Cerebellar cortex (tissue), 1 donor: Measurements from ENCODE around the gene PCLAF.
"Not testable (repeated sequence)": the region's sequence is repeated elsewhere in the genome, so short reads cannot be mapped to it uniquely, and the experiment has no call there.

ENCODE experiments used
- DNase-seq: peaks from one replicate; pipeline ENCODE4 v3.0.0-alpha.2; 2015; ENCODE audit warnings: low spot score

The PCLAF gene

DNA sequence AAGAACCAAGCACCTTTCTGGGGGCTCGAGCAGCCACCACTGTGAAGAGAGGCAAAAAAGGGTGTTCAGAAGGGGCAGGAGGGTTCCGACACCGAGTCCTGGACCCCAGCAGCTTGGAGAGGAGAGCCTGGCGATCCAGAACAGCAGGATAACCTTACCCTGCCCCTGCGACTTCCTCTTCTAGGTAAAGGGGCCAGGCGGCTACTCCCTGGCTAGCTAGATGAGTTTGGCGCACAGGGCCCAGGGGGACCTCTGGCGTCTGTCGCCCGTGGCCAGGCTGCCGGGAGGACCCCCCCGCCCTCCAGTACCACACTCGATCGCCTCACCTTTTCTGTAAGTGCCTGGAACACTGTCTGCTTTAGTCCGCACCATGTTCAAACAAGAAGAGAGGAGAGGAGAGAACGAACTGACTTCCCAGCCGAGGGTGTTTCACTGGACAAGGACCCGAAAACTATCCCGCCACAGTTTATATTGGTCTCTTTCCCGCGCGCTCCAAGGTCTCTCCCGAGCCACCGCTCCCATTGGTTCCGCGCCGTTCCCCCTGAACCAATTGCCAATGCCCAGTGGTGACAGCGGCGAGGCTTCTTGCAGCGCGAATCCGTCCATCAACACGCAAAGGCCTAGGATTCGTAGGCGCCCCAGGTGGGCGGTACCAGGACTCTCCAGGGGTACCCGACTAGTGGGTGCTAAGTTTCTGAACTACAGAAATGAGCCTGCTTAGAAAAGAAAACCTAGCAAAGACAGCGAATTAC is at the start of gene PCLAF:
PCLAF (minus strand) TSS at position 442 of the 752 bp plus-strand sequence; CDS start at position 372, 70 bp downstream.
- peak; percentile 97 for DNase-seq

- DNase-seq = peak; percentile 35
Measured at GRCh38 chr15:64430000-64430735, 48.9 kb upstream of the PCLAF start.

DNA sequence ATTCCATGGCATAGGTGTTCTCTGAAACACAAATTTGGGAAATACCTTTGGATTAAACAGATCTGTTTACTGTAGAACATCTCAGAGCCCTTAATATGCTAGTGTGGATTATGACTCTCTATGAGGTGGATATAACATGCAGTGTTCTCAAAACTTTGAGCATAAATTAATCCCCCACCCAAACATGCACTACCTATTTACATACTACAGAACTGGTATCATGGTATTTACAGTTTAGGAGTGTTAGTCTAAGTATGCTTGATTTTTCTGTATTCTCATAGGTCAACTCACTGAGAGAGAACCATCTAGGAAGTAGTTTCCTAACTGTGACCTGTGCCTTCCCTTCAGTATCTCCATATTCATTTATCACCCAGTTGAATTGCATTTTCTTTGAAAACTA is 48.2 kb upstream of the PCLAF start:
- DNase-seq = no peak

GRCh38 chr15:64426845-64427465 is 45.7 kb upstream of the PCLAF start:
- DNase-seq = peak; percentile 45

GRCh38 chr15:64425221-64425620 is 44.0 kb upstream of the PCLAF start:
- no peak for DNase-seq

DNA sequence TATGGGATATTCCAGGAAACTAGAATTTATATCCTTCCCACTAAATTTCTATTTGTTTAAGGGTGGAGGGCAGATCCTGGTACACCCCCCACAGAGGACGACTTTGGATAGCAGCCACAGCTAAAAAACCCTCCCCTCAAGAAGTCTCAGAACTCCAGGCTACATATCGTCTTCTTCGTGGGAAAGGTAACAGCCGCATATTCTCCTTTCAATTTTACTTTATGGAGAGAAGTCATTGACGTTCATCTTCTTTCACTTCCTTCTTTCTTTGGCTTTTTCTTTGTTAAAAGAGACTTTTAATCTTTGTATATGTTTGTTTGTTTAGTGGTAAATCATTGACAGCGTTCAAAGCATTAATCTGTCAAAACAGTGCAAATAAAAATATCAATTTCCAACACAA is 42.7 kb upstream of the PCLAF start:
- DNase-seq = no peak

- no peak for DNase-seq
Measured at GRCh38 chr15:64422697-64423096, 41.5 kb upstream of the PCLAF start.

DNA sequence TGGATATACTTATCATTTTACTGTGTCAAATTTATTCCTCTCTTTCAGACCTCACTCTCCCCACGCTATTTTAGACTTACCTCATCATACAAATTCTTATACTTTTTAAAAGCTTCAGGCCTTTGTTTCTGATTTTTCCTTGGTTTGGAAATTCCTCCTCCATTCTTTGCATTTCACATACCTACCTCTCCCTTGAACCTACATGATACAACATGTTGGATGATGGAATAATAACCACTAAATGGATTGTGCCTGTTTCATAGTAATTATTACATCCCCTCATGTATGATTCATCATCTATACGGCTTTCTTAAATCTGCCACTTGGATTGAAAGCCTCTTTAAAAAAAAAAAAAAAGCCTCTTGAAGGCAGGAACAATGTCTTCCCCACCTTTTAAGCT is 31.0 kb upstream of the PCLAF start:
- no peak for DNase-seq

DNA sequence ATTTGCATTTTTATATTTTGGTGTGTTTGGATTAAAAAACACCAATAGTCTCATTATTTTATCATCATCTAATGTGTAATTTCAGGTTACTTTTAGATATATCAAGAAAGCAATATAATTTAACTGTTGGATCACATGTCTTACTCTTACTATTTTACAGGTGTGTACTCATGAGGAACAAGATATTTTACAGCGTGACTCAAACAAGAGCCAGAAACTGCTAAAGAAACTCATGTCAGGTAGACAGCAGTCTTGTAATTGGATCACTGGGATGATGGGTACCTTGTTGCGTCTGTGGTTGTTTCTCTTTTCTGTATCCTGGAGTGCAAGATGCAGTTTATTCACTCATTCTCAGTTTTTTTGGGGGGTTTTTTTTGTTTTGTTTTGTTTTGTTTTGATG is 19.3 kb upstream of the PCLAF start:
- DNase-seq = no peak

- DNase-seq = no peak
Measured at GRCh38 chr15:64398575-64398974, 17.3 kb upstream of the PCLAF start.

DNA sequence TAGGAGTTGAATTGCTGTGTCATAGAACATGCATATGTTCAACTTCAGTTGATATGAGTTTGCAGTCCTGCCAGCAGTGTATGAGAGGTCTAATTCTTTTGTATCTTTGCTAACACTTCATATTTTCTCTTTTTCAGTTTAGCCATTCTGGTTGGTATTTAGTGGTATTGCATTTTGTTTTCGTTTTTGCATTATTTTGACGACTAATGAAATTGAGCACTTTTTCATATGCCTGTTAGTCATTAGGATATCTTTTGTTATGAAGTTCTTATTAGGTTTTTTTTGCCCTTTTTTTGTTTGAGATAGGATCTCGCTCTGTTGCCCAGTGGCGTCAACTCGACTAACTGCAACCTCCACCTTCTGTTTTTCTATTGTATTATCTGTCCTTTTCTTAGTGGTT is 15.5 kb upstream of the PCLAF start:
- DNase-seq = no peak

DNA sequence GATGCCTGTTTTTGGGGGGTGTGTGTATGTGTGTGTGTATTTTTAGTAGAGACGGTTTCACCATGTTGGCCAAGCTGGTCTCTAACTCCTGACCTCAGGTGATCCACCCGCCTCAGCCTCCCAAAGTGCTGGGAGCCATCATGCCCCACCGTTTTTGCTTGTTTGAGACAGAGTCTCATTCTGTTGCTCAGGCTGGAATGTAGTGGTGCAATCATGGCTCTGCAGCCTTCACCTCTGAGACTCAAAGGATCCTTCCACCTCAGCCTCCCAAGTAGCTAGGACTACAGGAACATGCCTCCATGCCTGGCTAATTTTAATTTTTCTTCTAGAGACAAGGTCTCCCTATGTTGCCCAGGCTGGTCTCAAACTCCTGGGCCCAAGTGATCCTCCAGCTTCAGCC is 11.2 kb upstream of the PCLAF start:
- DNase-seq = not testable (repeated sequence)

DNA sequence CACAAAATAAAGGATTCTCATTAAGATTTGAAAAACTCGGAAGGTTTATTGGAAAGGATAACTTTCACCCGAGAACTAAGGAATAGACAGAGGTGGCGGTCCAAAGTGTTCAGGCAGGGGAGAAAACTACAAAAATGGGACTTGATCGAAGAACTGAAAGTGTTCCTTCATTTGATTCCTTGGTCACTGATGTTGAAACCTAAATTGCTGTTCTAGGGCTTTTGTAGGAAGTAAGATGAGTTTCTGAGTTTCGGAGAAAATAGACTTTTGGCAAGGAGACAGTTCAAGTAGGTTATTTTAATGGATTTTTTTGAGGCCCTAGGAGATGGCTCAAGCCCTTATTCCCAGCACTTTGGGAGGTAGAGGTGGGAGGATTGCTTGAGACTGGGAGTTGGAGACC is 7.8 kb upstream of the PCLAF start:
- no peak for DNase-seq

- peak; percentile 95 for DNase-seq
Measured at GRCh38 chr15:64387562-64388168, 6.4 kb upstream of the PCLAF start, which contains the start of gene TRIP4. Gene TRIP4, plus strand, starts transcription at chr15:64387836. Its CDS starts 28 bp downstream, at chr15:64387864.

GRCh38 chr15:64386291-64386690 is 5.0 kb upstream of the PCLAF start:
- DNase-seq = no peak

- DNase-seq = no peak
Measured at GRCh38 chr15:64383760-64384159, 2.5 kb upstream of the PCLAF start.

- not testable (repeated sequence) for DNase-seq
Measured at GRCh38 chr15:64380130-64380870, 941 bp downstream of the PCLAF start.

GRCh38 chr15:64379216-64379960 is 1.9 kb downstream of the PCLAF start:
- peak; percentile 49 for DNase-seq

- no peak for DNase-seq
Measured at GRCh38 chr15:64373360-64373759, 7.9 kb downstream of the PCLAF start.

- DNase-seq = not testable (repeated sequence)
Measured at GRCh38 chr15:64371383-64371782, 9.9 kb downstream of the PCLAF start.

GRCh38 chr15:64369078-64369607 is 12.1 kb downstream of the PCLAF start:
- no peak for DNase-seq
